GM19193 (cell line): Measurements from ENCODE around the gene LHX8.

ENCODE experiments used
- POLR2A ChIP-seq: IDR thresholded peaks from 4 replicates; pipeline ENCODE4 v1.6.1; 2011; ENCODE audit not compliant: insufficient read depth, insufficient read length; ENCODE audit errors: extremely low read depth

LHX8 gene

GRCh38 chr1:75133750-75134646 lies at the start of gene LHX8:
TSS of gene LHX8 (plus strand) at chr1:75134388. CDS start at chr1:75136615, 2,227 bp downstream.
- no peak for TF ChIP-seq POLR2A

GRCh38 chr1:75085931-75086330 lies 48.3 kb upstream of the LHX8 start:
- TF ChIP-seq POLR2A: no peak

GRCh38 chr1:75087278-75087677 lies 46.9 kb upstream of the LHX8 start:
- TF ChIP-seq POLR2A: no peak

DNA sequence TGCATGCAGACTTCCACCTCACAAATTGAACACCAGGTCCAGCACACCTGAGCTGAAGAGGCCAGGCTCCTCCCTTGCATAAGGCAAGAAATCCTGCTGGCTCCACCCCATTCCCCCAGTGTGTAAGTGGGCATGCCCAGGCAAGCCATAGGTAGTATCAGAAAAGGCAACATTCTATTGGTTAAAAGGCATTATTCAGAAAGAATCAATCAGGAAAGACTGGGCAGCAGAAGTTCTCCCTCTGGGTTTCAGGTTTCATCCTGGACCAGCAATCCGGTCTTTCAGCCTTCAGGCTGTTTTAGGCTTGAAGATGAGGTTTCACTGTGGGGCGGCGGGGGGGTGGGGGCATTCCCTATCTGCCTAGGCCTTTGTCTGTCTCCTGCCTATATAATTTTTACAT lies 42.0 kb upstream of the LHX8 start:
- no peak for TF ChIP-seq POLR2A

DNA sequence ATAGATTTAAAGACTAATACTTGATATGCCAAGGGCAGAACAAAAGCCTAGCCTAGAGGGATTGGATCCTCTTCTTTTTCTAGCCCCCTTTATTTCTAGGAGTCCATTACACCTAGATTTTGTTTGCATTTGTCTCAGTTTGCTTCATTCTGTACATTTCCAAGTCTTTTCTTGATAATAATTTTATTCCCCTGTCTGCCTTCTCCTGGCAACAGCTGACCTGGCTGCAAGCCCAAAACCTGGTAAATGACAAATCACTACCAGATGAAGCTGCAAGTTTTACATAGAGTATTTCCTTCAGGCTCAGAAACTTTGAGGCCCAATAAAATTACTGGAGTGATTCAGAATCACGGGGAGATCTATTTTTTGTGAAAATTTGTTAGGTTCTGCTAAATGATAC lies 36.5 kb upstream of the LHX8 start:
- no peak for TF ChIP-seq POLR2A

- TF ChIP-seq POLR2A: no peak
These were observed 34.6 kb upstream of the LHX8 start for GRCh38 chr1:75099581-75099980.

GRCh38 chr1:75100481-75101092 lies 33.6 kb upstream of the LHX8 start:
- no peak for TF ChIP-seq POLR2A

DNA sequence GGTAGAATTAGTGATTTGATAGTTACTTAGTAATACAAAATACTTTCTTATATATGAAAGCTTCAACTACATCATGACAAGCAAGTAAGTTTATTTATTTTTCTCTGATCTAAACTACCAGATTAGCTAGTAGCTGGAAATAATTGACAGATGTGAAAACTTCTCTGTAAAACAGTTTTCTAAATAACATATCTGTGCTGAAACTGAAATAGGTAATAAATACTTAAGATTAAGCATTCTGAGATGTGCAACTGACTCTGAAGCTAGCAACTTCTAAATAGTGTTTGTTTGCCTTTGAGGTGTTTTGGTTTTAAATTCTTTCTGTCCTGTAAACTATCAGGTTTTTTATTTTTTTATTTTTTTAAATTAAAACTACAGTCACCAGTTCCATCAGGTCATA lies 18.5 kb upstream of the LHX8 start:
- no peak for TF ChIP-seq POLR2A

- TF ChIP-seq POLR2A: no peak
These were observed 10.4 kb upstream of the LHX8 start for GRCh38 chr1:75123756-75124155.

DNA sequence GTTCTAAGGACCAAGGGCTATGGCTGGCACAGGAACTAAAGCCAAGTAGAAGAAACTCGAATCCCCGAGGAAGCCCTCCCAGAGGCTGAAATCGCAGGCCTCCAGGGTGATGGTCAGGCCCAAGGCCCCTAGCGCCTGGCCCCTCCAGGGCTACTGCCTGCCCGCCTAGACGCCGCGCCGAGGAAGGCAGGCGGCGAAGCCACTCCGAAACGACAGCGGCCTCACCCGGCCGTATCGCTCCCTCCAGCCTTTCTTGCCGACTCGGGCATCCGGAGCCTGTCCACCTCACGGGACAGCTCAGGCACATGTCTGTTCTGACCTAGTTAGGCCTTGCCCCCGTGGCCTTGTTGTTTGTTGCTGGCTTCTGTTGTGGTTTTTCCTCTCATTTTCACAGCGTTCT lies 9.7 kb upstream of the LHX8 start:
- TF ChIP-seq POLR2A: no peak

- no peak for TF ChIP-seq POLR2A
These were observed 8.9 kb upstream of the LHX8 start for GRCh38 chr1:75125161-75125726.

DNA sequence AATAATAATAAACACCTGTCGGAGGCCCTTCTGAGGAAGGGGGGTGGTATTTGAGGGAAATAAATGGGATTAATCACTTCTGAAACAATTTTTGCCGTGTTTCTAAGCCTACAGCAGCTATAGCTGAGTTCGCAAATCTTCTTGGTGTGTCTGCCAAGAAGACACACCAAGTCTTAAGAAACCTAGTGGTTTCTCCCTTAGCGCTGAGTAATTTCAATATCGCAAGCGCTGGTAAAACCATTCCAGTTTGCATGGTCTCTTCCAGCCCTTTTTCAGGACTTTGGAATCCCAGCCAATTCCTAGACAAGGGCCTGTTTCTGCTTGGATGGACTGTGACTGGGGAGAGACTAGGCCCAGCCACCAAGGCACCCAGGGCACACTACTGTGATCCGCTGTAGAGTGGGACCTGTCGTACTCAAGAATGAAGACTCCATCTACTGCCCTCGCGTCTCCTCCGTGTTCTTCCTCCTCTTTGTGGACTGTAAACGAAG lies 7.5 kb upstream of the LHX8 start:
- TF ChIP-seq POLR2A: no peak

DNA sequence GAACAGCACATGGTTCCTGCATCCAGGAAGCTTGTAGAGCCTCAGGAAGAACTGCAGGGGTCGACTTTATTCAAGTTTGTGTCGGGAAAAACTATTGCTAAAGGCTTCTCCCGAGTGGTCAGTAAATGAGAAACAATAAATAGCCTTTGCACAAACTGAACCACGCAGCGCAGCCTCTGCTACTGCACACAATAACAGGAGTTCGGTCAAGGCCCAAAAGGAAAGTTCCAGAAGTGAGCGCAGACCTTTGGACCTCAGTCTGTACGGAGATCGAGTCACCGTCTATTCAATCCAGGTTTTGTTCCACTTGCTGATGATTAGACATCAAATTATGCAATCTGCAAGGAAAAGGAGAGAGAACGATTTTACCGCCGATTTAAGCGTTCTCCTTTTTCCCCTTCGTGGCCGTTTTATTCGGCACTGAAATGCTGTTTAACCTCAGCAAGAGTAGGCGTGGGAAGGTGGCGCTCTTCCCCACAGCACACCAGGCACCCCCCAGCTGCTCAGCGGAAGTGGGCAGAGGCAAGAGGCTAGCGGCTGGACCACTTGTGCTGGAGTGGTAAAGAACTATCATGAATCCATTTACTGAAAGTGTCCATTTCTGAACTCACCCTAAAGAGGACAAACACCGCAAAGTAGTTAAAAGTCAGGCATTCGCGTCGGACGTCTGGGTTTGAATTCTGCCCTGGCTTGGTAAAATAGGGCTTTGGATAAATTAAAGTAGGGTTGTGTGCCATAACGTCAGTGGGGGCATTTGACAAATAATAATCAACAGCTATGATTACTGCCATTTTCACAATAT lies 6.1 kb upstream of the LHX8 start:
- TF ChIP-seq POLR2A: no peak

DNA sequence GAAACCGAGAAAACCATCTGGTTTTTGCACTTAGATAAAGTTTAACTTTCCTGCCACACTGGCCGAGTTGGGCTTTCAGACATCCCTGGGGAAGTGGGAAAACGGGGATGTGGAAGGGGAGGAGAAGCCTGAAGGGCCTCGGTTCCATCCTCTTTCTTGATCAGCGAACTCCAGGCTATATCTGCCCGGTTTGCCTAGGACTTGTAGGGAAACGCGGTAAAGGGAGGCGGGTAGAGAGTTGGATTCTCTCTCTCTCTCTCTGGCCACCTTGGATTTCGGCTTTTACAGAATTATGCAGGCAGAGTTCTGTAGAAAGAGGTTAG lies 4.6 kb upstream of the LHX8 start:
- TF ChIP-seq POLR2A: no peak
